IPS-18a (cell line): ENCODE measurements around the gene UTS2R.

Experiments used
- H3K27ac ChIP-seq: one replicate; pipeline ENCODE4 v1.5.1; 2013; ENCODE audit warnings: low read length
- H3K27me3 ChIP-seq: one replicate; pipeline ENCODE4 v1.6.1; 2013; ENCODE audit warnings: mild to moderate bottlenecking, low read length; ENCODE audit not compliant: control insufficient read depth, insufficient read depth
- H3K36me3 ChIP-seq: one replicate; pipeline ENCODE4 v1.6.1; 2013; ENCODE audit warnings: low read depth, low read length; ENCODE audit not compliant: control insufficient read depth
- H3K4me1 ChIP-seq: one replicate; pipeline ENCODE4 v1.6.1; 2013; ENCODE audit warnings: low read depth, low read length; ENCODE audit not compliant: control insufficient read depth
- H3K4me3 ChIP-seq: one replicate; pipeline ENCODE4 v1.5.1; 2013; ENCODE audit warnings: low read length
- H3K9ac ChIP-seq: one replicate; pipeline ENCODE4 v1.6.1; 2013; ENCODE audit warnings: mild to moderate bottlenecking, low read length, moderate library complexity
- H3K9me3 ChIP-seq: one replicate; pipeline ENCODE4 v1.6.1; 2013; ENCODE audit warnings: low read depth, low read length; ENCODE audit not compliant: control insufficient read depth

Gene UTS2R

DNA sequence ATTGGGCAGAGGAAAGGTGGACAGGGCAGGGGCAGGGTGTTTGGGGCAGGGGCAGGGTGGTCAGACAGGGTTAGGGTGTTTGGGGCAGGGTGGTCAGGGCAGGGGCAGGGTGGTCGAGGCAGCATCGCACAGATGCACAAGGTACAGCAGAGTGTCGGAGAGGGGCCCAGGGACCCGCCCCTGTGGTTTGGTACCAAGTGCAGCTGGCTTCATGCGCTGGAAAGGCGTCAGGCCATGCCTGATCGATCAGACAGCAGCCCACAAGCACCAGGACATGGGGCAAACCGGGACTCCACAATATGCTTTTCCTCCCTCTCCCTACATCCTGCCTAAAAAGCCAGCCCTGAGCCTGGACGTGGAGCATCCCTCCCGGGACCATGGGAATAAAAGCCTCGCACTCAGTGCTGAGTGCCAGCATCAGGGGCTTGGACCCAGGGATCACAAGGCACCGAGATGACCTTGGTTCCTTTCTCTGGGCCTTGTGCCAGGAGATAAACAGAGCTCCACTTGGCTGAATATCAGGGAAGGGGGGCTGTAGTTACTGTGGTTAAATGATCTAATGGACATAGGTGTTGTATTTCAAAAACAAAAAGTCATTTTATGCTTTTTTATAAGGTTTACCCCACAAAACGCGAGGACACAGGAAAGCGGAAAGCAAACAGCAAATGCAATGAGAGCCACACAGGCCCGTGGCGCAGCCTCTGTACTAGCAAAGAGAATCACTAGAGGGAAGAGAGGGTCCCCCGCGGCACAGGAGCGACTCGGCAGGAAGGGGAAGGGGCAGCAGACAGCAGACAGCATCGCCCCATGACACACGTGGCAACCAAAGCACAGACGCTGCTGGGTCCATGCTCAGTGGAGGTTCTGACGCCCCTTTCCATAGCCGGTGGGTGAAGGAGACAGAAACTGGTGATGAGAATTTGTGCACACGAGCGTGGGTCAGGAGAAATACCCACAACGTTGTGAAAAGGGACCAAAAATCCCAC is 41.3 kb downstream of the UTS2R start:
- no peaks in the 10 kb centered on the region for H3K27me3 ChIP-seq
- H3K4me3 ChIP-seq, result no peak overlapping the region
- H3K4me1 ChIP-seq, result no peaks in the 10 kb centered on the region
- no peak overlapping the region for H3K27ac ChIP-seq
- no peaks in the 10 kb centered on the region for H3K9me3 ChIP-seq
- no peak overlapping the region for H3K9ac ChIP-seq
- H3K36me3 ChIP-seq, result no peaks in the 10 kb centered on the region

DNA sequence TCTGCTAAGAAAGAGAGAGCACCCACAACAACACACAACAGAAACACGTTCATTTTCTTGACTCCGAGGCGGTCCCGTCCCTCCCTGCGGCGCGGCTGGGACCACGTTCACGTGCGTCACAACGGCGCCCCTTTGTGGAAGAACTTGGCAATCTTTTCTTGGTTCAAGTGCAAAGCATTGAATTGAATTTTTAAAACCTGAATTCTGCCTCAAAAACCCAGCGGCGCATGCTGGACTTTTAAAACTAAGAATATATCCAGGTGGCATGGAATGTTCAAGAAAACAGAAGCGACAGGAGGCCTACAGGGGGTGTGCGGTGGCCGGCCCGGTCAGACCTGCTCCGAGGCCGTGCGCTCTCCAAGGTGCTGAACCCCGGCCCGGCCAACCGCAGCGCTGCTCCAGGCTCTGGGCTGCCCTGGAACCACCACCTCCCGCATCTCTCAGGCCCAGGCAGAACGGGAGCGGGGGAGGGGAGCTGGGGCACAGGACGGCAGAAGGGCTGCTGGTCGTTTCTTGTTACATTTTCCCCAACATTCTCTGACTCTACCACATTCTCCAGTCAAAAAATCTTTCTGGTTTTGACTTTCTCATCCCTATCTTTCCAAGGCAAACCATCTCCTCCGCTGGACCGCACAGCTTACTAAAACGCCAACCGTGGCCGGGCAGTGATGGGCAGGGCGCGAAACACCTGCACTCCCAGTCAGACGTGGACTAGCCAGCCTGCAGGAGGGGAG is 43.1 kb downstream of the UTS2R start:
- H3K9me3 ChIP-seq, result no peaks in the 10 kb centered on the region
- no peaks in the 10 kb centered on the region for H3K36me3 ChIP-seq
- H3K4me1 ChIP-seq, result no peaks in the 10 kb centered on the region
- no peak overlapping the region for H3K27ac ChIP-seq
- H3K4me3 ChIP-seq, result no peak overlapping the region
- H3K27me3 ChIP-seq, result peaks cover 5% of the 10 kb centered on the region
- no peak overlapping the region for H3K9ac ChIP-seq

DNA sequence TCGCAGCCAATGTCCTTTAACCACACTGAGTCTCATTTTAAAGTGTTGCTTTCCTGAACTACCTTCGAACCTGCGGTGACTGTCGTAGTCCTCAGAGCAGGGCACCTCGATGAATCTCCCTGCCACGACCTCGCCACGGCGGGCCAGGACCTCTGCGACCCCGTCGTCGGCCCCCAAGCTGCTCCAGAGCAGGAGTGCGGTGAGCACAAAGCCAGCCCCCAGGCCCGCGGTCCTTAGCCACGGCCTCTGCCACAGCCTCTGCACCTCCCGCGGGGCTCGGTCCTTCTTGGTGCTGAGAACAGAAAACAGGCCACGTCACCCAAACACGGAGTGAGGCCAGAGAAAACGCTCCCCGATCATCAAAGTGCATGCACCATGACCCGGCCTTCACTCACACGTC is 43.8 kb downstream of the UTS2R start:
- Histone ChIP-seq H3K27me3 (peaks cover 5% of the 10 kb centered on the region), H3K4me3 (no peak overlapping the region), H3K27ac (no peak overlapping the region), H3K4me1 (no peaks in the 10 kb centered on the region), H3K9ac (no peak overlapping the region), H3K9me3 (no peaks in the 10 kb centered on the region), H3K36me3 (no peaks in the 10 kb centered on the region)

DNA sequence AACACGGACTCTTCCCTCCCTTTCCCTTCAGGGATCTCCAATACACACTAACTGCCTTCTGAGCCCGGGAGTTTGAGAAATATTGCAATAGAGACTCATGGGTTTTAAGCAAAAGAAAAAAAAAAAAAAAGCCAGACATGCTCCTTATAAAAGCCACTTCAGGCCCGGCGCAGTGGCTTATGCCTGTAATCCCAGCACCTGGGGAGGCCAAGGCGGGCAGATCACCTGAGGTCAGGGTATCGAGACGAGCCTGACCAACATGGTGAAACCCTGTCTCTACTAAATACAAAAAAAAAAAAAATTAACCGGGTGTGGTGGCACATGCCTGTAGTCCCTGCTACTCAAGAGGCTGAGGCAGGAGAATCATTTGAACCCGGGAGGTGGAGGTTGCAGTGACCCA is 44.2 kb downstream of the UTS2R start:
- H3K4me1 ChIP-seq, result no peaks in the 10 kb centered on the region
- H3K4me3 ChIP-seq, result no peak overlapping the region
- H3K36me3 ChIP-seq, result no peaks in the 10 kb centered on the region
- peaks cover 5% of the 10 kb centered on the region for H3K27me3 ChIP-seq
- H3K9ac ChIP-seq, result no peak overlapping the region
- H3K9me3 ChIP-seq, result no peaks in the 10 kb centered on the region
- H3K27ac ChIP-seq, result no peak overlapping the region

DNA sequence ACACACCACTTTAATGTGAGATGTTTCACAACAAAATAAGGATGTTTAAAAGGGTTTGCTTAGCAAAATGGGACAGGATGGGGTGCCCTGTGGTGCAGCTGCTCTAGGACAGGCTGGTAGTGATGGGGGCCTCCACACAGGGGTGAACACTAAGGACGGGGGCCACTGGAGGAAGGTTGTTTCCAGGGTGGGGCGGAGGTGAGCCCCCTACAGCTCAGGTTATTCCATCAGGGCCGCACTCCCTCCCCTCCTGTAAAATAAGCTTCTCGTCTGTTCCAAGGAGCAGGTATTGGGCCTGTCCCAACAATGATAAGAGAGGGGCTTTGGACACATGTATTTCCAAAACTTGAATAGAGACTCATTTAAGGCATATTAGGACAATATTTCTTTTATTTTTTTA is 44.7 kb downstream of the UTS2R start:
- Histone ChIP-seq H3K36me3 (no peaks in the 10 kb centered on the region), H3K4me1 (no peaks in the 10 kb centered on the region), H3K4me3 (no peak overlapping the region), H3K9ac (no peak overlapping the region), H3K27me3 (peaks cover 5% of the 10 kb centered on the region), H3K27ac (no peak overlapping the region), H3K9me3 (no peaks in the 10 kb centered on the region)

DNA sequence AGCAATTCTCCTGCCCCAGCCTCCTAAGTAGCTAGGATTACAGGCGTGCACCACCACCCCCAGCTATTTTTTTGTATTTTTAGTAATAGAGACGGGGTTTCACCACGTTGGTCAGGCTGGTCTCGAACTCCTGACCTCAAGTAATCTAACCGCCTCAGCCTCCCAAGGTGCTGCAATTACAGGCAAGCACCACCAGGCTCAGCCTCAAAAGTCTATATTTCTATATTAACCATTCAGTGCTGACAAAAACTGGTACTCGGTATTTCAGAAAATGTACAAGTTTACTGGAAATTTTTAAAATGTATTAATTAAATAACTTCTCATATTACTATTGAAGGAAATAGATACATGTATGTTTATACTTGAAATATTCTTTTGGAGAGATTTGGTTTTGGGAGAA is 45.2 kb downstream of the UTS2R start:
- Histone ChIP-seq H3K27ac (no peak overlapping the region), H3K9ac (no peak overlapping the region), H3K4me1 (no peaks in the 10 kb centered on the region), H3K27me3 (peaks cover 5% of the 10 kb centered on the region), H3K9me3 (no peaks in the 10 kb centered on the region), H3K4me3 (no peak overlapping the region), H3K36me3 (no peaks in the 10 kb centered on the region)

DNA sequence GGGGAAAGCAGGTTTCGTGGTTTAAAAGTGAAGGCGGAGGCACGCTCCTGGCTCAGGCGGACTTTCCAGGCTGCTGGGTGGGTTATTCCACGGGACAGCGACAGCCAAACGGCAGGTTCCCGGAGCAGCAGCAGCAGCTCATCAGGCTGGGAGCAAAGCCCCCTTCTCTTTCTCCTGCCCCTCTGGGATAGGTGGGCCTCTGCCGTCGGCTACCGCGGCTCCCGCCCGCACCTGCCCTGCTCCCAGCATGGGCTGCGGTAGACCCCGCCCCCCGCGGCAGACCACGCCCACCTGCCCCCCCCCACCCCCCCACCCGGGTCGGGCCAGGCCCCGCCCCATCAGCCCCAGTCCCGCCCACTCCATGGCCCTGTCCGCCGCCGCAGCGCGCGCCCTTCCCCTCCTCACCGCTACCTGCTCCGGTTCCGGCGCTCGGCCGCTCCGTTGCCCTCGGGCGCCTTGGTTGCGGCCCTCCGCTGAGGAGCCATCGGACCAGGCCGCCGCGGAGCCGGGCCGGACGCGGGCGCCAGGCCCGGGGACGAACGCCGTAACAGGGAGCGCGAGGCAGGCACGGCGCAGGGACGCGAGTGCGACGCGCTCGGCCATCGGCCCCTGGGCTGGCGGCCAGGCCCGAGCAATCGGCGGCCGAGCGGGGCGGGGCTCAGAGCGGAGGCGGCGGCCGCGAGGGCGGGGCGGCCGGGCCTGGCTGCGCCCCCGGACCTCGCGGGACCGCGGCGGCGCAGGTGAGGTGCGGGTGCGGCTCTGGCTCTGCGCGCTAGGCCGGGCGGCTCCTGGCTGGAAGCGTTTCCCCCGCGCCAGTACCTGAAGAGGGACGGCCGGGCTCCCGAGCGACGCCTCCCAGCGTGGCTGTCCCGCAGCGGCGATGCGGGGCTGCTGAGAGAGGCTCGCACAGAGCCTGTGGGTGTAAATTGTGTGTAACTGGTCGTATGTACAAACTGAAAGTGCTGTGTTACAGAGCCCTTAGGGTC is 46.7 kb downstream of the UTS2R start, which contains the start of the genes HEXD and OGFOD3:
Gene HEXD (plus strand): TSS at position 347 of the 986 bp plus-strand sequence. CDS start 1,453 bp downstream, outside the sequence.
Gene OGFOD3 (minus strand): TSS at position 586 of the 986 bp plus-strand sequence. CDS start 101 bp downstream, at position 485.
- no peaks in the 10 kb centered on the region for H3K36me3 ChIP-seq
- peaks cover 5% of the 10 kb centered on the region for H3K27me3 ChIP-seq
- no peaks in the 10 kb centered on the region for H3K4me1 ChIP-seq
- H3K9me3 ChIP-seq, result no peaks in the 10 kb centered on the region
- H3K9ac ChIP-seq, result peak within 1 kb of the TSS; percentile 62
- H3K27ac ChIP-seq, result no peak within 1 kb of the TSS
- peak within 1 kb of the TSS; percentile 88 for H3K4me3 ChIP-seq

DNA sequence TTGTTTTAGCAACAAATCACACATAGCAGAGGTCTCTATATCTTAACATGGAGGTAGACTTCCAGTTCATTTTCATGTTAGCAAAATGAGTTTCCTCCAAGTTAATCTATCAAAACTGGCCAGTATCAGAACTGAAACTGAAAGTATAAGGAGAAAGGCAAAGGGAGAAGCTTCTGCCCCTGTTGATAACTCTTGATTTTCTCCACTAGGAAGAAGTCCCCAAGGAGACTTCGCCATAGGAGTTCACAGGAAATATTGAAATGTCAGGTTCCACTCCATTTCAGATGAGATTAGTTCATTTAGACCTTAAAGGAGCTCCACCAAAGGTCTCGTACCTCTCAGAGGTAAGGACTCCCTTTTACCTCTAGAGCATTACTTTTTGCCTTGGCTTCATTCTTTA is 48.0 kb downstream of the UTS2R start:
- peak overlapping the region; percentile 62 for H3K9ac ChIP-seq
- peak overlapping the region; percentile 88 for H3K4me3 ChIP-seq

DNA sequence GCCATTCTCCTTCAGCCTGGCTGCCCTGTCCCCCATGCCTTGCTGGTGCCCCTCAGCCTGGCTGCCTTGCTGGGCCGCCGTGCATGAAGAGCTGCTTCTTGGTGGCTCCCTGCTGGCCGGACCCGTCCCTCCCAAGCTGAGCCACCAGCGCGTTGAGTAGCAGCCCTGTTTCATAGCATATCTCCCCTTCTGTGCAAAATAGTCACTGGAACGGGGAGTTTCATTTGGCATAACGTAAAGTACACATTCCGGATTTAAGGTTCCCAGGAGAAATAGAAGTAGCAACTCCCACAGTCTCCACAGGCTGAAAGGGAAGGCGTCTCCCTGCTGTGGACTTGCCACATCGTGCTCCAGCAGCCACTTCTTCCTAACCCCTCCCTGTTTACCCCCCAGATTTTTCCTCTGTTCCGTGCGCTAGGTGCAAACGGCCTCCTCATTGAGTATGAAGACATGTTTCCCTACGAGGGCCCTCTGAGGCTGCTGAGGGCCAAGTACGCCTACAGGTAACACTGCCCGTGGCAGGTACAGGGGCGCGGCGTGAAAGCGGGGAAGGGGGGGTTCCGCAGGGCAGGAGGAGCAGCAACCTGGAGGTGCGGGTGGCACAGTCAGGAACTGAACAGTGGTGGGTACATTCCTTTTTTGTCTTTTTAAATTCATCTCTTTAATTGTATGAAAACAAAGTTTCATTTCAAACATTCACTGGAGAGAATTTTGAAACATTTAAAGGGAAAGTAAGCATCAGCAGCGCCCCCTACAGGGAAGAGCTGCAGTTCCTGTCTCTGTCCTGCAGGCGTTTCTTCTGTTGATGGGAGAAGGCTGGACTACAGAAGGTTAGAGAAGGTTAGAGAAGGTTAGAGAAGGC is 52.7 kb downstream of the UTS2R start:
- peaks cover 3% of the 10 kb centered on the region for H3K27me3 ChIP-seq
- H3K4me3 ChIP-seq, result no peak overlapping the region
- H3K36me3 ChIP-seq, result no peaks in the 10 kb centered on the region
- H3K9ac ChIP-seq, result no peak overlapping the region
- no peaks in the 10 kb centered on the region for H3K9me3 ChIP-seq
- no peaks in the 10 kb centered on the region for H3K4me1 ChIP-seq
- no peak overlapping the region for H3K27ac ChIP-seq

More for the DNA sequence above, 48.0 kb downstream of the UTS2R start:
- Histone ChIP-seq H3K9me3 (no peaks in the 10 kb centered on the region), H3K27ac (no peak overlapping the region), H3K36me3 (no peaks in the 10 kb centered on the region), H3K4me1 (no peaks in the 10 kb centered on the region), H3K27me3 (peaks cover 5% of the 10 kb centered on the region)

DNA sequence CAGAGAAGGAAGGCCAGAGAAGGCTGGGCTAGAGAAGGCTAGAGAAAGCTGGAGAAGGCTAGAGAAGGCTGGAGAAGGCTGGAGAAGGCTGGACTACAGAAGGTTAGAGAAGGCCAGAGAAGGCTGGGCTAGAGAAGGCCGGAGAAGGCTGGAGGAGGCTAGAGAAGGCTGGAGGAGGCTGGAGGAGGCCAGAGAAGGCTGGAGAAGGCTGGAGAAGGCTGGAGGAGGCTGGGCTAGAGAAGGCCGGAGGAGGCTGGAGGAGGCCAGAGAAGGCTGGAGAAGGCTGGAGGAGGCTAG is 53.2 kb downstream of the UTS2R start:
- no peak overlapping the region for H3K9ac ChIP-seq
- H3K4me1 ChIP-seq, result no peaks in the 10 kb centered on the region
- H3K4me3 ChIP-seq, result no peak overlapping the region
- H3K27ac ChIP-seq, result no peak overlapping the region
- no peaks in the 10 kb centered on the region for H3K9me3 ChIP-seq
- H3K36me3 ChIP-seq, result no peaks in the 10 kb centered on the region
- H3K27me3 ChIP-seq, result no peaks in the 10 kb centered on the region
